Epithelial cell of esophagus (primary cell): ENCODE measurements around the gene METRN.

Source experiments
- DNase-seq: peaks from one replicate; pipeline ENCODE4 v3.0.0; 2010; ENCODE audit warnings: low read depth
- H3K4me3 ChIP-seq: 2 replicates; pipeline ENCODE4 v1.5.1; 2011; ENCODE audit warnings: mild to moderate bottlenecking, low read length, control low read depth
- CTCF ChIP-seq: IDR thresholded peaks from 2 replicates; pipeline ENCODE4 v1.5.1; 2011; ENCODE audit warnings: low read depth, mild to moderate bottlenecking, low read length, control low read depth, inconsistent platforms; ENCODE audit not compliant: insufficient read depth; ENCODE audit errors: missing control alignments

Gene METRN

DNA sequence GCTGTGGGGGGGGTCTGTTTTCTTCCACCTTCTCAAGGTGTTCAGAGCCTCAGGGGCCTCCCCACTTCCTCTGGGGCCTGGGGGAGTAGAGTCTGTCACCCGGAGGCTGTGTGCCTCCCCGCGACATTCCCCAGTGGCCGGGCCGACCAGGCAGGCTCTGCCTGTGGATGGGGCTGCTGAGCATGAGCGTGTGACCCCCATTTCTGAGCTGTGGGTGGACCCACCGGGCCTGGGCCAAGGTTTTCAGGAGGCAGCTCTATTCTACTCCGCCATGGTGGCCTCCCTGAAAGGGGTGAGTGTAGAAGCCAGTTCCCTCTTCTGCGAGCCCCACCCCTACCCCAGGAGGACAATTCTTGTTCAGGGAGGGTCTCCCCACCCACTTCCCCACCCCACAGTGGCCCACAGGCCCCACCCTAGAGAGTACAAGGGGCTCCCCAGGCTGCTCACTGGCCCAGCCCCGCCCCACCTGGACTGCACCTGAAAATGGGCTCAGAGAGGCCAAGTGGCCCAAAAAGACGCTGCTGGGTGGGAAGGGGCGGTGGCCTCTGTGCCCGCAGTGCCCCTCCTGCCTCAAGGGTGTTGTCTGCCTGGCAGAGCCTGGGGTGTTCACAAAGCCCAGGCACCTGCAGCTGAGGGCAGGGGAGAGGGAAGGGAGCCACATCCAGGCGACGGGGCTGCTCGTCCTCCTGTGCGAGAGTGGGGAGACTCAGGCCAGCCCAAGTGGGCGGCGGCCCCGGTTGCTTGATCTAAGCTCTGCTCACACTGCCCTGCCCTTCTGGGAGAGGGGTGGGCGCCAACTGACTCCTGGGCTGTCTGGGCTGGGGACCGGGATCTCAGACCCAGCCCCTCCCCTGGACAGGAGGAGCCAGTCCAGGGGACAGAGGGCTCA, 47.0 kb downstream of the METRN start:
- no peak overlapping the region for H3K4me3 ChIP-seq
- DNase-seq = no peak
- no peak for TF ChIP-seq CTCF

- no peak for TF ChIP-seq CTCF
- no peak for DNase-seq
- no peak overlapping the region for H3K4me3 ChIP-seq
These were observed 47.8 kb downstream of the METRN start for GRCh38 chr16:762595-763268.

GRCh38 chr16:763369-764183, 48.7 kb downstream of the METRN start:
- no peak for TF ChIP-seq CTCF
- no peak overlapping the region for H3K4me3 ChIP-seq
- DNase-seq = no peak

DNA sequence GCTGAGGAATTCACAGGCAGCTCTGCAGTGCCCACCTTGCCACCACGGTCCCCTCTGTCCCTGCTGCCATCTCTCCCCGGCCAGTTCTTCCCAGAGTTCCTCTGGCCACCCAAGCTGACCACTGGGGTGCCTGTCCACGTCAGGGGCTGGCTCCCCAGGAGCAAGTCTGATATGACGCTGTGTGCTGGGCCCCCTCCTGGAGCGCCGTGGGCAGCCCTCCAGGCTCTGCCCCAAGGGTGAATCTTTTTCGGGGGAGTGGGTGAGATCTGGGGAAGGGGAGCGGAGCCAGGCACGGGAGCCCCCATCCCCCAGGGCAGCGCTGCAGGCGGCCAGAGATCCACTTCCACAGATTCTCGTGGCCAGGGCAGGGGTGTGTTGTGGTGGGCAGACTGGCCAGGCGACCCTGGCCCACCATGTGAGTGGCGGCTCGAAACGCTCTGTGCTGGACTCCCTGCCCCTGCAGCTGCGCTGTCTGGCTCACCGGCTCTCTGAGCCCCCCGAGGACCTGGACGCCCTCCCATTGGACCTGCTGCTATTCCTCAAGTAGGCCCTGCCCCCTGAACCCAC, 49.3 kb downstream of the METRN start:
- H3K4me3 ChIP-seq = no peak overlapping the region
- no peak for DNase-seq
- TF ChIP-seq CTCF = no peak

GRCh38 chr16:764848-765487, 50.0 kb downstream of the METRN start:
- no peak for TF ChIP-seq CTCF
- H3K4me3 ChIP-seq = no peak overlapping the region
- no peak for DNase-seq

DNA sequence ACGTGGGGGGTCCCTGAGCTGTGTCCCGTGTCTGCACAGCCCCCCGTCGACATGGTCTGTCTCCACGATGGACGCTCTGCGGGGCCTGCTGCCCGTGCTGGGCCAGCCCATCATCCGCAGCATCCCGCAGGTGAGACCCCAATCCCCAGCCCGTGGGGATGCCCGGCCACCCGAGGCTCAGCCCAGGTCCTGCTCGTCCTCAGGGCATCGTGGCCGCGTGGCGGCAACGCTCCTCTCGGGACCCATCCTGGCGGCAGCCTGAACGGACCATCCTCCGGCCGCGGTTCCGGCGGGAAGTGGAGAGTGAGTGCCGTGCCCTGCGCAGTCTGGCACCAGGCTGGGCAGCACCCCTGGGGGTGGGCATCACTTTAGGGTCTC, 50.6 kb downstream of the METRN start:
- H3K4me3 ChIP-seq = no peak overlapping the region
- TF ChIP-seq CTCF = no peak
- no peak for DNase-seq
